ENCODE data around the gene BATF. TPM values are rescaled to one million over a fixed set of nuclear protein-coding genes. Genes with fewer than 3 reads are reported as not detected.

Gene BATF
- total and polyA plus RNA-seq, 2 donors (not counting 1 experiment from before 2014, with no cell fraction given) = 12.8 to 16.4 TPM

DNA sequence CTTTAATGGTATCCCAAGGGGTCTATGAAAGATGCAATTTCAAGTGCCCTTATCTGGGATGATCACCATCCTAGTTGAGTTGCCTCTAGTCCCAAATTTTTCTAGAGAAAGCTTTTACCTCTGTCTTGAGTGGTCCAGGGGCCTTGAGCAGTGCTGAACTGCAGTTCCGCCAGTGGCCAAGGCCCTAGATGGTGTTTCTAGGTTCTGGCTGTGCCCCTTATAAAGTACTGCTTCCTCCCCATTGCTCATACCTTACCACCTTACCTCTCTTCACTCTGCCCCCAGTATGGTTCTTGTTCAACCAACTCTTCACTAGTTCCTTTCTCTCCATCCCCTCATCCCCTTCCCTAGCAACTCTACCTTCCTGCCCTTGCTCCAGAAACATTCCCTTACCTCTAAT is 3.7 kb downstream of the BATF start:
- Histone ChIP-seq H3K9me3 (ENCODE audit: control extremely low read depth in 1 of 3, control insufficient read depth in 2 of 3, insufficient read depth in 1 of 3, low read length in 2 of 3) (no peaks in the 10 kb centered on the region), H3K9ac (ENCODE audit: low read length) (no peak overlapping the region), H3K4me3 (ENCODE audit: control extremely low read depth in 1 of 5, extremely low read depth in 1 of 5, insufficient read depth in 1 of 5, low read depth in 2 of 5, low read length in 4 of 5) (no peak overlapping the region), H3K27ac (ENCODE audit: low read length in 2 of 2) (no peak overlapping the region), H3K27me3 (replicated peaks in 1 of 4; ENCODE audit: control extremely low read depth in 1 of 4, control insufficient read depth in 3 of 4, insufficient read depth in 4 of 4, low read length in 3 of 4) (no peaks in the 10 kb centered on the region), H2AFZ (ENCODE audit: insufficient read depth, low read depth, low read length, poor library complexity, severe bottlenecking) (no peak overlapping the region), H4K20me1 (ENCODE audit: control insufficient read depth, insufficient read depth, low read length, poor library complexity, severe bottlenecking) (no peaks in the 10 kb centered on the region), H3K4me2 (replicated peaks; ENCODE audit: low read depth, low read length, poor library complexity, severe bottlenecking) (no peak overlapping the region), H3K79me2 (ENCODE audit: control insufficient read depth, insufficient read depth, low read length) (peaks cover 54% of the 10 kb centered on the region), H3K4me1 (ENCODE audit: control insufficient read depth in 2 of 2, insufficient read depth in 2 of 2, low read length in 2 of 2) (peaks cover 35 to 49% of the 10 kb centered on the region in 2 donors), H3K36me3 (replicated peaks in 1 of 2; ENCODE audit: control extremely low read depth in 1 of 2, control insufficient read depth in 1 of 2, extremely low read depth in 1 of 2, insufficient read depth in 2 of 2, low read length in 1 of 2) (peaks cover 0 to 16% of the 10 kb centered on the region in 2 experiments)
- ChIA-PET CTCF (interaction anchor here (0.6 to 4.9 kb wide), 6 partner anchors 12 to 382 kb away, joined by 3 to 26 read pairs (median 7); no protein-coding TSS in a partner anchor), POLR2A (interaction anchor here (1.1 kb wide), 2 partner anchors 10 to 14 kb away, joined by 3 to 5 read pairs; no protein-coding TSS in a partner anchor)
- TF ChIP-seq, protein P1, sequence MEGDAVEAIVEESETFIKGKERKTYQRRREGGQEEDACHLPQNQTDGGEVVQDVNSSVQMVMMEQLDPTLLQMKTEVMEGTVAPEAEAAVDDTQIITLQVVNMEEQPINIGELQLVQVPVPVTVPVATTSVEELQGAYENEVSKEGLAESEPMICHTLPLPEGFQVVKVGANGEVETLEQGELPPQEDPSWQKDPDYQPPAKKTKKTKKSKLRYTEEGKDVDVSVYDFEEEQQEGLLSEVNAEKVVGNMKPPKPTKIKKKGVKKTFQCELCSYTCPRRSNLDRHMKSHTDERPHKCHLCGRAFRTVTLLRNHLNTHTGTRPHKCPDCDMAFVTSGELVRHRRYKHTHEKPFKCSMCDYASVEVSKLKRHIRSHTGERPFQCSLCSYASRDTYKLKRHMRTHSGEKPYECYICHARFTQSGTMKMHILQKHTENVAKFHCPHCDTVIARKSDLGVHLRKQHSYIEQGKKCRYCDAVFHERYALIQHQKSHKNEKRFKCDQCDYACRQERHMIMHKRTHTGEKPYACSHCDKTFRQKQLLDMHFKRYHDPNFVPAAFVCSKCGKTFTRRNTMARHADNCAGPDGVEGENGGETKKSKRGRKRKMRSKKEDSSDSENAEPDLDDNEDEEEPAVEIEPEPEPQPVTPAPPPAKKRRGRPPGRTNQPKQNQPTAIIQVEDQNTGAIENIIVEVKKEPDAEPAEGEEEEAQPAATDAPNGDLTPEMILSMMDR (IDR thresholded peaks at IDR 0.05) = no peak
- no peak for TF ChIP-seq EZH2 (IDR thresholded peaks at IDR 0.05; ENCODE audit: borderline replicate concordance, insufficient read depth, low read depth, low read length, poor library complexity, severe bottlenecking)
- peak overlapping the region; percentile 3 for H3K27ac Mint-ChIP-seq
- intact Hi-C loops (cut with micrococcal nuclease) = no loop called here
- no peak for ATAC-seq (ENCODE audit: low read depth)
- H3K9me3 Mint-ChIP-seq (ENCODE audit: insufficient read depth) = no peaks in the 10 kb centered on the region
- H3K4me1 Mint-ChIP-seq = peaks cover 65% of the 10 kb centered on the region
- no peaks in the 10 kb centered on the region for H3K27me3 Mint-ChIP-seq
- H3K4me3 Mint-ChIP-seq = peak overlapping the region; percentile 54
- DNase-seq = no peak
- 100% methylated on average over 1 of the region's 1 CpG for WGBS (ENCODE audit: insufficient coverage)

DNA sequence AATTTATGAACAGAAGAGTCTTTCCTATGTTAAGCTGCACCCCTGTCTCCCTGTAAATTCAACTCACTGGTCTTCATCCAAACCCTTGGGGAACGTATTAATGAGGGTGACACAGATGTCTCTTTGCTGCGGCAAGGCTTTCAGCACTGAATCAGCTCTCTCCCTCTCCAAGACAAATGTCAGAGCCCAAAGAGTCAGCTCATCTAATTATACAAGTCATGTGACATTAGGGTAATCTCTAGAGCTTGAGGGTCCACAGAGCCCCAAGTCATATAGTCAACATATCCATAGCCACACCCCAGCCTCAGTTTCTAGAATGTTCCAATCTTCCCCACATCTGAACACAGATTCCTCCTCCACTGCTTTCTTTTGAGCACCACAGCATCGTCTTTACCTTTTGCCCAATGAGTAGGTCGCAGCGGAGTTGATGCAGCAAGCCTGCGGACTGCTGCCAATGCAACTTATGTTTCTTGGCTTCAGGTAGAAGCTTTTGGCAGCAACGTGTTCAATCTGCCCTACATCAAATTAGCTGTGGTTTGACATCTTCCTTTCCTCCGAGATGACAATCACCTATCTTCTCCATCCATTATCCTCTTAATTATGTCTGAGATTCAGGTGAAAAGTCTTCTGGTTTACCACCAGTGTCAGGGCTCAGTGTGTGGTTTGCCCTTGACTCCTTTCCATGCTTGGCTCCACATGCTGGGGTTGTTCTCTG is 5.3 kb downstream of the BATF start:
- no peaks in the 10 kb centered on the region for H3K27me3 Mint-ChIP-seq
- POLR2A ChIA-PET = no interaction called here
- Histone ChIP-seq H3K27me3 (replicated peaks in 1 of 4; ENCODE audit: control extremely low read depth in 1 of 4, control insufficient read depth in 3 of 4, insufficient read depth in 4 of 4, low read length in 3 of 4) (no peaks in the 10 kb centered on the region), H3K27ac (ENCODE audit: low read length in 2 of 2) (no peak overlapping the region), H3K4me1 (ENCODE audit: control insufficient read depth in 2 of 2, insufficient read depth in 2 of 2, low read length in 2 of 2) (peaks cover 25 to 37% of the 10 kb centered on the region in 2 donors), H3K4me2 (replicated peaks; ENCODE audit: low read depth, low read length, poor library complexity, severe bottlenecking) (no peak overlapping the region), H3K9me3 (ENCODE audit: control extremely low read depth in 1 of 3, control insufficient read depth in 2 of 3, insufficient read depth in 1 of 3, low read length in 2 of 3) (no peaks in the 10 kb centered on the region), H2AFZ (ENCODE audit: insufficient read depth, low read depth, low read length, poor library complexity, severe bottlenecking) (no peak overlapping the region), H3K9ac (ENCODE audit: low read length) (no peak overlapping the region), H3K79me2 (ENCODE audit: control insufficient read depth, insufficient read depth, low read length) (peaks cover 50% of the 10 kb centered on the region), H3K4me3 (ENCODE audit: control extremely low read depth in 1 of 5, extremely low read depth in 1 of 5, insufficient read depth in 1 of 5, low read depth in 2 of 5, low read length in 4 of 5) (no peak overlapping the region), H3K36me3 (replicated peaks in 1 of 2; ENCODE audit: control extremely low read depth in 1 of 2, control insufficient read depth in 1 of 2, extremely low read depth in 1 of 2, insufficient read depth in 2 of 2, low read length in 1 of 2) (peaks cover 0 to 16% of the 10 kb centered on the region in 2 experiments), H4K20me1 (ENCODE audit: control insufficient read depth, insufficient read depth, low read length, poor library complexity, severe bottlenecking) (no peaks in the 10 kb centered on the region)
- WGBS (ENCODE audit: insufficient coverage) = 90% methylated on average over 5 of the region's 8 CpGs
- H3K4me3 Mint-ChIP-seq = no peak overlapping the region
- intact Hi-C loops (cut with micrococcal nuclease) = no loop called here
- no peaks in the 10 kb centered on the region for H3K9me3 Mint-ChIP-seq (ENCODE audit: insufficient read depth)
- no peak for TF ChIP-seq EZH2 (IDR thresholded peaks at IDR 0.05; ENCODE audit: borderline replicate concordance, insufficient read depth, low read depth, low read length, poor library complexity, severe bottlenecking)
- TF ChIP-seq, protein P1 (IDR thresholded peaks at IDR 0.05) = no peak
- peak overlapping the region; percentile 11 for H3K27ac Mint-ChIP-seq
- ATAC-seq (ENCODE audit: low read depth) = no peak
- DNase-seq = no peak
- peaks cover 64% of the 10 kb centered on the region for H3K4me1 Mint-ChIP-seq
- CTCF ChIA-PET = interaction anchor here (0.9 to 3.4 kb wide), 3 partner anchors 13 to 33 kb away, joined by 4 to 22 read pairs (median 8); no protein-coding TSS in a partner anchor

All from B cell (primary cell).